Body of pancreas (tissue), 4 donors: ENCODE measurements around the gene CAMK2B.

ENCODE experiments used
- POLR2A ChIP-seq, 3 donors: fragments of 450-650 bp; IDR thresholded peaks; one replicate each; pipeline ENCODE4 v1.6.1; 2016; ENCODE audit warnings: antibody characterized with exemption in 3 of 3, mild to moderate bottlenecking in 2 of 3
- TF ChIP-seq, protein P1 (sequence below), 7 experiments: fragments of 450-650 bp in 4 of 7; fragments of 200-600 bp in 3 of 7; sonication (generic) in 3 of 7; IDR thresholded peaks; one replicate each; pipeline ENCODE4 v1.5.1; 2016 to 2019; ENCODE audit warnings: antibody characterized with exemption in 7 of 7

DNA sequence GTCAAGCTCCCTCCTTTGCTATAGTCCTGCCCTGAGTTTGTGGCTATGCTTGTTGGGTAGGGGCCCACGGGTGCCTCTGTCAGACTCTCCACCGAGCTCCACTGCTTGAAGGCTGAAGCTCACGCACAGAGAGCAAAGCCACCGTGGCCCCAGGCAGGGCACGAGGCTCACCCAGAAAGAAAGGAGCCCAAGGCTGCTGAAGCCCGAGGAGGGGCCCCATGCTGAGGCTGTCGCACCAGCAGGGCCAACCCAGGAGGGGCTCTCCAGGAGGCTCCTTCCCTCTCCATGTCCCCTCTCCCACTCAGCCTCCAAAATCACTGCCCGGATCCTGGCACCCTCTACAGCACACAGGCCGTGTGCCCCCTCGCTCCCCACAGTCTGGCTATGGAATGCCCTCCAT is 74.1 kb downstream of the CAMK2B start:
- no peak for TF ChIP-seq POLR2A (IDR thresholded peaks at IDR 0.05)
- TF ChIP-seq, protein P1, sequence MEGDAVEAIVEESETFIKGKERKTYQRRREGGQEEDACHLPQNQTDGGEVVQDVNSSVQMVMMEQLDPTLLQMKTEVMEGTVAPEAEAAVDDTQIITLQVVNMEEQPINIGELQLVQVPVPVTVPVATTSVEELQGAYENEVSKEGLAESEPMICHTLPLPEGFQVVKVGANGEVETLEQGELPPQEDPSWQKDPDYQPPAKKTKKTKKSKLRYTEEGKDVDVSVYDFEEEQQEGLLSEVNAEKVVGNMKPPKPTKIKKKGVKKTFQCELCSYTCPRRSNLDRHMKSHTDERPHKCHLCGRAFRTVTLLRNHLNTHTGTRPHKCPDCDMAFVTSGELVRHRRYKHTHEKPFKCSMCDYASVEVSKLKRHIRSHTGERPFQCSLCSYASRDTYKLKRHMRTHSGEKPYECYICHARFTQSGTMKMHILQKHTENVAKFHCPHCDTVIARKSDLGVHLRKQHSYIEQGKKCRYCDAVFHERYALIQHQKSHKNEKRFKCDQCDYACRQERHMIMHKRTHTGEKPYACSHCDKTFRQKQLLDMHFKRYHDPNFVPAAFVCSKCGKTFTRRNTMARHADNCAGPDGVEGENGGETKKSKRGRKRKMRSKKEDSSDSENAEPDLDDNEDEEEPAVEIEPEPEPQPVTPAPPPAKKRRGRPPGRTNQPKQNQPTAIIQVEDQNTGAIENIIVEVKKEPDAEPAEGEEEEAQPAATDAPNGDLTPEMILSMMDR (IDR thresholded peaks at IDR 0.05), result no peak
